Measurements from ENCODE around the gene EPB41L3.

The EPB41L3 gene

GRCh38 chr18:5380586-5380985 lies 163.2 kb downstream of the EPB41L3 start (continued):
- TF ChIP-seq, protein P1, sequence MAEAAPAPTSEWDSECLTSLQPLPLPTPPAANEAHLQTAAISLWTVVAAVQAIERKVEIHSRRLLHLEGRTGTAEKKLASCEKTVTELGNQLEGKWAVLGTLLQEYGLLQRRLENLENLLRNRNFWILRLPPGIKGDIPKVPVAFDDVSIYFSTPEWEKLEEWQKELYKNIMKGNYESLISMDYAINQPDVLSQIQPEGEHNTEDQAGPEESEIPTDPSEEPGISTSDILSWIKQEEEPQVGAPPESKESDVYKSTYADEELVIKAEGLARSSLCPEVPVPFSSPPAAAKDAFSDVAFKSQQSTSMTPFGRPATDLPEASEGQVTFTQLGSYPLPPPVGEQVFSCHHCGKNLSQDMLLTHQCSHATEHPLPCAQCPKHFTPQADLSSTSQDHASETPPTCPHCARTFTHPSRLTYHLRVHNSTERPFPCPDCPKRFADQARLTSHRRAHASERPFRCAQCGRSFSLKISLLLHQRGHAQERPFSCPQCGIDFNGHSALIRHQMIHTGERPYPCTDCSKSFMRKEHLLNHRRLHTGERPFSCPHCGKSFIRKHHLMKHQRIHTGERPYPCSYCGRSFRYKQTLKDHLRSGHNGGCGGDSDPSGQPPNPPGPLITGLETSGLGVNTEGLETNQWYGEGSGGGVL (tag by site-specific recombination; IDR thresholded peaks at IDR 0.05), result no peak
- TF ChIP-seq ZNF350 (tag by site-specific recombination; IDR thresholded peaks at IDR 0.05) (no peak), PRDM10 (tag by site-specific recombination; IDR thresholded peaks at IDR 0.05) (no peak), ZNF521 (tag by site-specific recombination; IDR thresholded peaks at IDR 0.05) (no peak), IKZF3 (tag by site-specific recombination; IDR thresholded peaks at IDR 0.05) (no peak), ZBTB7A (tag by site-specific recombination; IDR thresholded peaks at IDR 0.05; ENCODE audit: low read depth) (no peak), ZSCAN16 (tag by site-specific recombination; IDR thresholded peaks at IDR 0.05) (no peak), ZNF423 (tag by site-specific recombination; IDR thresholded peaks at IDR 0.05) (no peak)
- TF ChIP-seq, protein P2, sequence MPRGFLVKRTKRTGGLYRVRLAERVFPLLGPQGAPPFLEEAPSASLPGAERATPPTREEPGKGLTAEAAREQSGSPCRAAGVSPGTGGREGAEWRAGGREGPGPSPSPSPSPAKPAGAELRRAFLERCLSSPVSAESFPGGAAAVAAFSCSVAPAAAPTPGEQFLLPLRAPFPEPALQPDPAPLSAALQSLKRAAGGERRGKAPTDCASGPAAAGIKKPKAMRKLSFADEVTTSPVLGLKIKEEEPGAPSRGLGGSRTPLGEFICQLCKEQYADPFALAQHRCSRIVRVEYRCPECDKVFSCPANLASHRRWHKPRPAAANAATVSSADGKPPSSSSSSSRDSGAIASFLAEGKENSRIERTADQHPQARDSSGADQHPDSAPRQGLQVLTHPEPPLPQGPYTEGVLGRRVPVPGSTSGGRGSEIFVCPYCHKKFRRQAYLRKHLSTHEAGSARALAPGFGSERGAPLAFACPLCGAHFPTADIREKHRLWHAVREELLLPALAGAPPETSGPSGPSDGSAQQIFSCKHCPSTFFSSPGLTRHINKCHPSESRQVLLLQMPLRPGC (tag by site-specific recombination; IDR thresholded peaks at IDR 0.05), result no peak

DNA sequence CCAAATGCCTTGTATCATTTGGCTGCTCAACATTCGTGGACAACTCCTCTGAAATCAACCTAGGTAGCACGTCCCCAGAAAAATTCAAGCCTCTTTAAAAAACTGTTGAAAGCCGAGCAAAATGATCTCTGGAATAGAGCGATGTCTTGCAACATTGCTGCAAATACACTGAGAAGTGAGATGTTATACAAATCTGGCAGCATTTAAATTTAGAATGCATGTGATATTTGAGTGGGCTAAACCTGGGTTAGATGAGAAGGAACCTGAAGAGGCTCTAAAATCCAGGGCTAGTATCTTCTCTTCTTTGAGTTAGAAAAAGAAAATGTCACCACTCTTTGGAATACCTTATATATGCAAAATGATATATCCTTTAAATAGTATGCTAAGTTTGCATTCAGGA lies 166.8 kb downstream of the EPB41L3 start:
- Histone ChIP-seq H3K4me1 (ENCODE audit: control insufficient read depth, insufficient read depth, low read length) (no peaks in the 10 kb centered on the region), H3K4me3 (ENCODE audit: low read depth, low read length) (no peak overlapping the region), H3K36me3 (ENCODE audit: control insufficient read depth in 2 of 2, insufficient read depth in 1 of 2, low read length in 2 of 2) (no peaks in the 10 kb centered on the region; a peak in 1 of 3 replicates), H3K9me3 (ENCODE audit: control insufficient read depth, insufficient read depth, low read depth, low read length) (no peaks in the 10 kb centered on the region), H3K27ac (ENCODE audit: extremely low read depth, low read depth, low read length) (no peak overlapping the region)
- CTCF ChIA-PET, result interaction anchor here (1.1 kb wide), 1 partner anchor 8 kb away, joined by 3 read pairs; no protein-coding TSS in a partner anchor
- POLR2A ChIA-PET, result no interaction called here
- no peak for TF ChIP-seq KLF10 (tag by site-specific recombination; IDR thresholded peaks at IDR 0.05)
- TF ChIP-seq SALL2 (tag by site-specific recombination; IDR thresholded peaks at IDR 0.05; ENCODE audit: borderline replicate concordance), result no peak
- no peak for TF ChIP-seq ZNF629 (tag by site-specific recombination; IDR thresholded peaks at IDR 0.05)
- TF ChIP-seq ZBTB7A (tag by site-specific recombination; IDR thresholded peaks at IDR 0.05; ENCODE audit: low read depth), result no peak

- ChIA-PET CTCF (no interaction called here), POLR2A (no interaction called here)
- Histone ChIP-seq H3K4me3 (ENCODE audit: low read depth, low read length) (no peak overlapping the region), H3K9me3 (ENCODE audit: control insufficient read depth, insufficient read depth, low read depth, low read length) (no peaks in the 10 kb centered on the region), H3K4me1 (ENCODE audit: control insufficient read depth, insufficient read depth, low read length) (no peaks in the 10 kb centered on the region), H3K27ac (ENCODE audit: extremely low read depth, low read depth, low read length) (no peak overlapping the region), H3K36me3 (ENCODE audit: control insufficient read depth in 2 of 2, insufficient read depth in 1 of 2, low read length in 2 of 2) (no peaks in the 10 kb centered on the region)
- TF ChIP-seq FEZF1 (tag by site-specific recombination; IDR thresholded peaks at IDR 0.05), result no peak
- peak; percentile 88 for TF ChIP-seq REST (tag by site-specific recombination; IDR thresholded peaks at IDR 0.05)
Measured at GRCh38 chr18:5370332-5370731, 173.5 kb downstream of the EPB41L3 start.
